ENCODE results near the gene THBS2. TPM values are rescaled to one million over a fixed set of nuclear protein-coding genes. Genes with fewer than 3 reads are reported as not detected.

THBS2 gene
- total and polyA plus RNA-seq, 2 of the 8 experiments (the other 6 are each of a cell fraction or from before 2014, with no cell fraction given), result 11.0 to 22.5 TPM

GRCh38 chr6:169277619-169278018 lies 24.0 kb upstream of the THBS2 start:
- CTCF ChIA-PET (ENCODE audit: partially characterized antibody), result no interaction called here
- H2BK15ac ChIP-seq (ENCODE audit: low read length), result no peak overlapping the region
- TF ChIP-seq CREB1 (IDR thresholded peaks at IDR 0.05) (no peak), RFX5 (IDR thresholded peaks at IDR 0.05; ENCODE audit: borderline replicate concordance, low read depth, low read length) (no peak), KDM1A (IDR thresholded peaks at IDR 0.05; ENCODE audit: borderline replicate concordance, low read length) (no peak)

More at GRCh38 chr6:169277619-169278018, 24.0 kb upstream of the THBS2 start:
- H3K4me3 ChIP-seq (ENCODE audit: extremely low read depth in 1 of 4, insufficient read depth in 2 of 4, low read depth in 3 of 4, low read length in 4 of 4), result no peak overlapping the region
- H3K56ac ChIP-seq (replicated peaks; ENCODE audit: insufficient read length, low read depth, low read length), result no peak overlapping the region
- H3K36me3 ChIP-seq (ENCODE audit: control insufficient read depth in 2 of 4, insufficient read depth in 4 of 4, low read length in 3 of 4), result no peaks in the 10 kb centered on the region
- H2AK5ac ChIP-seq (ENCODE audit: low read depth, low read length), result no peak overlapping the region
- H3K14ac ChIP-seq (ENCODE audit: insufficient read length), result no peak overlapping the region
- FAIRE-seq (no peak), DNase-seq (ENCODE audit: low read depth in 1 of 2, low spot score in 2 of 2) (no peak)
- no peaks in the 10 kb centered on the region; a peak in 1 of 7 replicates for H3K27me3 ChIP-seq (replicated peaks in 1 of 4; ENCODE audit: control insufficient read depth in 3 of 4, extremely low read depth in 1 of 4, insufficient read depth in 3 of 4, low read length in 3 of 4)
- no peak overlapping the region for H2BK120ac ChIP-seq (replicated peaks; ENCODE audit: low read depth, low read length)
- H2BK5ac ChIP-seq (ENCODE audit: low read depth, low read length), result no peak overlapping the region
- no peak overlapping the region for H2AFZ ChIP-seq (ENCODE audit: low read length)
- H3K79me2 ChIP-seq (ENCODE audit: control insufficient read depth in 1 of 2, insufficient read depth in 2 of 2, low read length in 2 of 2), result no peaks in the 10 kb centered on the region
- H2BK12ac ChIP-seq (ENCODE audit: low read depth, low read length), result no peak overlapping the region
- no peak overlapping the region for H4K91ac ChIP-seq (replicated peaks; ENCODE audit: insufficient read length, low read length)
- no peaks in the 10 kb centered on the region; a peak in 1 of 7 replicates for H3K4me1 ChIP-seq (replicated peaks in 1 of 4; ENCODE audit: control insufficient read depth in 3 of 4, insufficient read depth in 4 of 4, low read length in 3 of 4)
- H3K23me2 ChIP-seq (ENCODE audit: low read depth, low read length), result no peaks in the 10 kb centered on the region
- no peak overlapping the region for H3K23ac ChIP-seq (ENCODE audit: insufficient read length)
- no peak overlapping the region for H3K9ac ChIP-seq (replicated peaks in 1 of 4; ENCODE audit: extremely low read depth in 1 of 4, low read depth in 3 of 4, low read length in 3 of 4)
- POLR2A ChIA-PET (ENCODE audit: partially characterized antibody), result no interaction called here
- H4K20me1 ChIP-seq (replicated peaks in 1 of 2; ENCODE audit: control insufficient read depth in 1 of 2, insufficient read depth in 2 of 2, low read length in 2 of 2), result no peaks in the 10 kb centered on the region
- H4K8ac ChIP-seq (ENCODE audit: extremely low read depth, insufficient read depth, low read length), result no peak overlapping the region
- no peaks in the 10 kb centered on the region for H3K9me3 ChIP-seq (ENCODE audit: insufficient read depth in 2 of 2, low read depth in 1 of 2, low read length in 1 of 2)
- no peak overlapping the region for H2BK20ac ChIP-seq (ENCODE audit: low read length)
- H3K18ac ChIP-seq (ENCODE audit: extremely low read depth, low read length), result no peak overlapping the region
- H3K27ac ChIP-seq (ENCODE audit: low read depth, low read length), result no peak overlapping the region
- no peak overlapping the region for H3K4me2 ChIP-seq (ENCODE audit: insufficient read depth in 1 of 2, low read depth in 2 of 2, low read length in 2 of 2)
- no peaks in the 10 kb centered on the region for H3K79me1 ChIP-seq (ENCODE audit: low read depth, low read length)
- H3K4ac ChIP-seq (replicated peaks; ENCODE audit: insufficient read length, low read depth, low read length), result no peak overlapping the region
- H4K5ac ChIP-seq (ENCODE audit: insufficient read length, low read depth, low read length), result no peak overlapping the region

All from H1 (cell line).